Measurements from ENCODE around the gene RPUSD2. TPM values are rescaled to one million over a fixed set of nuclear protein-coding genes. Genes with fewer than 3 reads are reported as not detected.

RPUSD2 gene
- total and polyA plus RNA-seq, 8 donors: 5.6 to 12.1 (median 7.5) TPM; not detected in 2

DNA sequence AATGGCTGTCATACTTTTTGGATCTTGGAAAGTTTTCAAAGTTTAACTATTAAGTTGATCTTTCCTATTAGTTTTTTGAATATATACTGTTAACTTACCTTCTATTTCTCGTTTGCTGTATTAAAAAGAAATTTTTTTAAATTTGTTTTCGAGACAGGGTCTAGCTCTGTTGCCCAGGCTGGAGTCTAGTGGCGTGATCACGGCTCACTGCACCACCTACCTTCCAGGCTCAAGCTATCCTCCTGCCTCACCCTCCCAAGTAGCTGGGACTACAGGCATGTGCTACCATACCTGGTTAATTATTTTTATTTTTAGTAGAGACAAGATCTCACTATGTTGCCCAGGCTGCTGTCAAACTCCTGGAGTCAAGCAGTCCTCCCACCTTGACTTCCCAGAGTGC is 29.6 kb downstream of the RPUSD2 start:
- TF ChIP-seq POLR2A (IDR thresholded peaks at IDR 0.05) (no peak), EP300 (IDR thresholded peaks at IDR 0.05) (no peak), POLR2AphosphoS5 (IDR thresholded peaks at IDR 0.05) (no peak)
- TF ChIP-seq, protein P1, sequence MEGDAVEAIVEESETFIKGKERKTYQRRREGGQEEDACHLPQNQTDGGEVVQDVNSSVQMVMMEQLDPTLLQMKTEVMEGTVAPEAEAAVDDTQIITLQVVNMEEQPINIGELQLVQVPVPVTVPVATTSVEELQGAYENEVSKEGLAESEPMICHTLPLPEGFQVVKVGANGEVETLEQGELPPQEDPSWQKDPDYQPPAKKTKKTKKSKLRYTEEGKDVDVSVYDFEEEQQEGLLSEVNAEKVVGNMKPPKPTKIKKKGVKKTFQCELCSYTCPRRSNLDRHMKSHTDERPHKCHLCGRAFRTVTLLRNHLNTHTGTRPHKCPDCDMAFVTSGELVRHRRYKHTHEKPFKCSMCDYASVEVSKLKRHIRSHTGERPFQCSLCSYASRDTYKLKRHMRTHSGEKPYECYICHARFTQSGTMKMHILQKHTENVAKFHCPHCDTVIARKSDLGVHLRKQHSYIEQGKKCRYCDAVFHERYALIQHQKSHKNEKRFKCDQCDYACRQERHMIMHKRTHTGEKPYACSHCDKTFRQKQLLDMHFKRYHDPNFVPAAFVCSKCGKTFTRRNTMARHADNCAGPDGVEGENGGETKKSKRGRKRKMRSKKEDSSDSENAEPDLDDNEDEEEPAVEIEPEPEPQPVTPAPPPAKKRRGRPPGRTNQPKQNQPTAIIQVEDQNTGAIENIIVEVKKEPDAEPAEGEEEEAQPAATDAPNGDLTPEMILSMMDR (IDR thresholded peaks at IDR 0.05): no peak
- no peaks in the 10 kb centered on the region for H3K36me3 ChIP-seq
- H3K9me3 ChIP-seq: no peaks in the 10 kb centered on the region
- peaks cover 8 to 13% (median 11%) of the 10 kb centered on the region in 4 donors for H3K4me1 ChIP-seq
- peaks cover 0 to 11% (median 0%) of the 10 kb centered on the region in 3 donors for H3K27me3 ChIP-seq
- DNase-seq: no peak
- intact Hi-C loops (cut with DNase I; ENCODE audit: low total_unique reads): no loop called here
- no peak overlapping the region for H3K27ac ChIP-seq
- no peak overlapping the region for H3K4me3 ChIP-seq
- WGBS, 5 donors: 70 to 95% (median 76%) methylated on average over 4 of the region's 4 CpGs

DNA sequence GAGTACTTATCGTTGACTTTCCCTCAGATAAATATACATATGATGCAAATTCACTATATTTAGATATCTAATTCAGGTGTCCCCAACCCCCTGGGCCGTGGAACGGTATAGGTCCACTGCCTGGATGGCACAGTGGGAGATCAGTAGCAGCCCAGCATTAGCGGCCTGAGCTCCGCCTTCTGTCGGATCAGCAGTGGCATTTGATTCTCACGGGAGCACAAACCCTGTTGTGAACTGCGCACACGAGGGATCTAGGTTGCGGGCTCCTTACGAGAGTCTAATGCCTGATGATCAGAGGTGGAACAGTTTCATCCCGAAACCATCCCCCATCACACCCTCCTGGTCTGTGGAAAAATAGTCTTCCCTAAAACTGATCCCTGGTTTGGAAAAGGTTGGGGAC is 31.9 kb downstream of the RPUSD2 start:
- intact Hi-C loops (cut with DNase I; ENCODE audit: low total_unique reads): no loop called here
- 84 to 94% (median 88%) methylated on average over 12 of the region's 12 CpGs for WGBS, 5 donors
- TF ChIP-seq POLR2A (IDR thresholded peaks at IDR 0.05) (no peak), POLR2AphosphoS5 (IDR thresholded peaks at IDR 0.05) (no peak), EP300 (IDR thresholded peaks at IDR 0.05) (no peak)
- TF ChIP-seq, protein P1 (IDR thresholded peaks at IDR 0.05): no peak

DNA sequence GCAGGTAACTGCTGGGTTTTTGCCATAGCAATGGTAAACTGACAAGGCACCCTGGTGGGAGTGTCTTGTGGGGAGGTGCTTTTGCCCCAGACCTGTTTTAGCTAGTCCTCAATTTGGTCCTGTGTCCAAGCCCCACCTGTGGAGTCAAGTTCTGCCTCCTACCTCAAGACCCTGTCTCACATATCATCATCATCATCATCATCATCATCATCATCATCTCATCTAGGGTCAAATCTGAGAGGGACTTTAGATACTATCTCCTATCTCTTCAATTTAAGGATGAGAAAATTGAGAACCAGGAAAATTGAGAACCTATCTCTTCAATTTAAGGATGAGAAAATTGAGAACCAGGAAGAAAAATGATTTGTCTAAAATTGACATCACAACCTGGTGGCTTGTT is 34.8 kb downstream of the RPUSD2 start:
- intact Hi-C loops (cut with DNase I; ENCODE audit: low total_unique reads): no loop called here
- DNase-seq: no peak
- Histone ChIP-seq H3K4me3 (no peak overlapping the region), H3K9me3 (no peaks in the 10 kb centered on the region), H3K4me1 (no peaks in the 10 kb centered on the region), H3K27me3 (no peaks in the 10 kb centered on the region), H3K27ac (no peak overlapping the region), H3K36me3 (no peaks in the 10 kb centered on the region)
- TF ChIP-seq POLR2A (IDR thresholded peaks at IDR 0.05) (no peak), POLR2AphosphoS5 (IDR thresholded peaks at IDR 0.05) (no peak), EP300 (IDR thresholded peaks at IDR 0.05) (no peak)
- TF ChIP-seq, protein P1 (IDR thresholded peaks at IDR 0.05): no peak

More for the DNA sequence above, 31.9 kb downstream of the RPUSD2 start:
- H3K9me3 ChIP-seq: no peaks in the 10 kb centered on the region
- no peak overlapping the region for H3K27ac ChIP-seq
- no peak for DNase-seq
- no peaks in the 10 kb centered on the region for H3K36me3 ChIP-seq
- no peaks in the 10 kb centered on the region for H3K4me1 ChIP-seq
- peaks cover 0 to 8% (median 0%) of the 10 kb centered on the region in 3 donors for H3K27me3 ChIP-seq
- no peak overlapping the region for H3K4me3 ChIP-seq

DNA sequence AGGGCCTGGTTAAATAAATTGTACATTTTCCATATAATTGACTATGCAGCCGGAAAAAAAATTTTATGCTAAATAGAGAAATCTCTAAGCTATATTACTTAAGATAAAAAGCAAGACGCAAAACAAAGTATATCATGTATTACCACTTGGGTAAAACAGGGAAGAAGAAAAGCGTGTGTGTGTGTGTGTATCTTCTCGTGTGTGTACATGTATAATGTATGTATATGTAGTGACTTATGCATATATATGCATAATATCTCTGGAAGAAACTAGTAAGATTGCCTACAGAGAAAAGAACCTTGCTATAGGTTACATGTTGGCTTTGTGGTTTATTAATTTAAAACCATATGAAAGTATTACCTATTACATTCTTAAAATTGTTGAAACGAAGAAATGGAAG is 44.0 kb downstream of the RPUSD2 start:
- Histone ChIP-seq H3K36me3 (peaks cover 0 to 7% (median 0%) of the 10 kb centered on the region in 4 donors), H3K4me3 (no peak overlapping the region), H3K4me1 (no peaks in the 10 kb centered on the region), H3K27me3 (no peaks in the 10 kb centered on the region), H3K9me3 (no peaks in the 10 kb centered on the region), H3K27ac (no peak overlapping the region)
- intact Hi-C loops (cut with DNase I; ENCODE audit: low total_unique reads): no loop called here
- DNase-seq: no peak
- TF ChIP-seq, protein P1 (IDR thresholded peaks at IDR 0.05): no peak
- TF ChIP-seq POLR2AphosphoS5 (IDR thresholded peaks at IDR 0.05) (no peak), POLR2A (IDR thresholded peaks at IDR 0.05) (no peak), EP300 (IDR thresholded peaks at IDR 0.05) (no peak)
- WGBS, 5 donors: 72 to 96% (median 84%) methylated on average over 5 of the region's 5 CpGs
